Measurements from ENCODE around the gene GPD1.
"Not testable (repeated sequence)": the region's sequence is repeated elsewhere in the genome, so short reads cannot be mapped to it uniquely, and the experiment has no call there.

The GPD1 gene

GRCh38 chr12:50119387-50119786, 15.6 kb downstream of the GPD1 start:
- H3K4me1 ChIP-seq (ENCODE audit: control insufficient read depth, insufficient read depth, low read length), result no peaks in the 10 kb centered on the region
- H3K27me3 ChIP-seq (ENCODE audit: control insufficient read depth, insufficient read depth, low read length), result no peaks in the 10 kb centered on the region
- H3K4me3 ChIP-seq (ENCODE audit: low read depth, low read length), result no peak overlapping the region
- no peak overlapping the region for H3K9ac ChIP-seq (ENCODE audit: low read depth, low read length)
- H3K9me3 ChIP-seq (ENCODE audit: control insufficient read depth, insufficient read depth, low read length), result no peaks in the 10 kb centered on the region
- H3K36me3 ChIP-seq (ENCODE audit: control insufficient read depth, insufficient read depth, low read length), result peaks cover 6% of the 10 kb centered on the region

DNA sequence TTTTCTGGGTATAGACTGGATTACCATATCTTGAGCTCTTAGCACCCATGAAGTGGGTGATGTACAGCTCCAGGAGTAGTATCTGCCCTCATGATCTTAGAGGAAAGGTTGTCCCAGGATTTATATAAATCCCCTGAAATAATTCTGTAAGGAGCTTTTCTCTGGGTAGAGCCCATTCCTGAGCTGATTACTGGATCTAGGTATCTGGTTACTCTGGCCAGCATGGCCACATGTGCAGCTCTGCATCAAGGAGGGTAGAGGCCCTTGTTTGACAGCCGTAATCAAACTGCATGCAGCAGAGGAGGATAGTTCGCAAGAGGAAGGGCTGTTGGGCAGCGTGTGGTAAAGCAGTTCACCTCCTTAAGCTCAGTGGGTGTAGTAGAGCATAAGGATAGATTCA, 16.7 kb downstream of the GPD1 start:
- Histone ChIP-seq H3K4me3 (ENCODE audit: low read depth, low read length) (no peak overlapping the region), H3K9ac (ENCODE audit: low read depth, low read length) (no peak overlapping the region), H3K9me3 (ENCODE audit: control insufficient read depth, insufficient read depth, low read length) (no peaks in the 10 kb centered on the region), H3K36me3 (ENCODE audit: control insufficient read depth, insufficient read depth, low read length) (peaks cover 5% of the 10 kb centered on the region), H3K4me1 (ENCODE audit: control insufficient read depth, insufficient read depth, low read length) (no peaks in the 10 kb centered on the region), H3K27me3 (ENCODE audit: control insufficient read depth, insufficient read depth, low read length) (no peaks in the 10 kb centered on the region)

- Histone ChIP-seq H3K9ac (ENCODE audit: low read depth, low read length) (no peak overlapping the region), H3K27me3 (ENCODE audit: control insufficient read depth, insufficient read depth, low read length) (no peaks in the 10 kb centered on the region), H3K36me3 (ENCODE audit: control insufficient read depth, insufficient read depth, low read length) (peaks cover 2% of the 10 kb centered on the region), H3K4me1 (ENCODE audit: control insufficient read depth, insufficient read depth, low read length) (no peaks in the 10 kb centered on the region), H3K4me3 (ENCODE audit: low read depth, low read length) (no peak overlapping the region), H3K9me3 (ENCODE audit: control insufficient read depth, insufficient read depth, low read length) (no peaks in the 10 kb centered on the region)
Observed at GRCh38 chr12:50120953-50121352, 17.1 kb downstream of the GPD1 start.

GRCh38 chr12:50121641-50122040, 17.8 kb downstream of the GPD1 start:
- no peaks in the 10 kb centered on the region for H3K4me1 ChIP-seq (ENCODE audit: control insufficient read depth, insufficient read depth, low read length)
- no peaks in the 10 kb centered on the region for H3K9me3 ChIP-seq (ENCODE audit: control insufficient read depth, insufficient read depth, low read length)
- H3K36me3 ChIP-seq (ENCODE audit: control insufficient read depth, insufficient read depth, low read length), result peaks cover 2% of the 10 kb centered on the region
- H3K27me3 ChIP-seq (ENCODE audit: control insufficient read depth, insufficient read depth, low read length), result no peaks in the 10 kb centered on the region
- no peak overlapping the region for H3K4me3 ChIP-seq (ENCODE audit: low read depth, low read length)
- no peak overlapping the region for H3K9ac ChIP-seq (ENCODE audit: low read depth, low read length)

DNA sequence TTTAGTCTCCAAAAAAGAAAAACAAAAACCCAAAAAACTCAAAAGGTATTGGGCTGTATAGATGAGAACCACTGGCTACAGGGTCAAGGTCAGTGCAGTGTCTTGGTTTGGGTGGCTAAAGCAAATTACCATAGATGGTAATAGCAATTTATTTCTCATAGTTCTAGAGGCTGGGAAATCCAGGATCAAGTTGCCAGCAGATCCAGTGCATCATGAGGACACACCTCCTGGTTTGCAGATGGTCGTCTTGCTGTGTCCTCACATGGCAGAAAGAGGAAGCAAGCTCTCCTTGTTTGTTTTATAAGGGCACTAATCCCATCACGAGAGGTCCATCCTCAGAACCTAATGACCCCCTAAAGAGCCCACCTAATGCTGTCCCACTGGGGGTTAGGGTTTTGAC, 19.4 kb downstream of the GPD1 start:
- no peak overlapping the region for H3K4me3 ChIP-seq (ENCODE audit: low read depth, low read length)
- peaks cover 4% of the 10 kb centered on the region for H3K36me3 ChIP-seq (ENCODE audit: control insufficient read depth, insufficient read depth, low read length)
- no peak overlapping the region for H3K9ac ChIP-seq (ENCODE audit: low read depth, low read length)
- no peaks in the 10 kb centered on the region for H3K4me1 ChIP-seq (ENCODE audit: control insufficient read depth, insufficient read depth, low read length)
- H3K27me3 ChIP-seq (ENCODE audit: control insufficient read depth, insufficient read depth, low read length), result no peaks in the 10 kb centered on the region
- H3K9me3 ChIP-seq (ENCODE audit: control insufficient read depth, insufficient read depth, low read length), result no peaks in the 10 kb centered on the region

- Histone ChIP-seq H3K9ac (ENCODE audit: low read depth, low read length) (no peak overlapping the region), H3K4me3 (ENCODE audit: low read depth, low read length) (no peak overlapping the region), H3K27me3 (ENCODE audit: control insufficient read depth, insufficient read depth, low read length) (no peaks in the 10 kb centered on the region), H3K9me3 (ENCODE audit: control insufficient read depth, insufficient read depth, low read length) (no peaks in the 10 kb centered on the region), H3K4me1 (ENCODE audit: control insufficient read depth, insufficient read depth, low read length) (no peaks in the 10 kb centered on the region), H3K36me3 (ENCODE audit: control insufficient read depth, insufficient read depth, low read length) (peaks cover 5% of the 10 kb centered on the region)
Observed at GRCh38 chr12:50127546-50127945, 23.7 kb downstream of the GPD1 start.

- Histone ChIP-seq H3K9me3 (ENCODE audit: control insufficient read depth, insufficient read depth, low read length) (no peaks in the 10 kb centered on the region), H3K9ac (ENCODE audit: low read depth, low read length) (no peak overlapping the region), H3K36me3 (ENCODE audit: control insufficient read depth, insufficient read depth, low read length) (peaks cover 6% of the 10 kb centered on the region), H3K27me3 (ENCODE audit: control insufficient read depth, insufficient read depth, low read length) (no peaks in the 10 kb centered on the region), H3K4me1 (ENCODE audit: control insufficient read depth, insufficient read depth, low read length) (no peaks in the 10 kb centered on the region), H3K4me3 (ENCODE audit: low read depth, low read length) (no peak overlapping the region)
Observed at GRCh38 chr12:50129290-50129689, 25.5 kb downstream of the GPD1 start.

GRCh38 chr12:50132505-50133135, 28.8 kb downstream of the GPD1 start:
- H3K36me3 ChIP-seq (ENCODE audit: control insufficient read depth, insufficient read depth, low read length), result peaks cover 30% of the 10 kb centered on the region
- H3K4me3 ChIP-seq (ENCODE audit: low read depth, low read length), result no peak overlapping the region
- no peaks in the 10 kb centered on the region for H3K27me3 ChIP-seq (ENCODE audit: control insufficient read depth, insufficient read depth, low read length)
- H3K4me1 ChIP-seq (ENCODE audit: control insufficient read depth, insufficient read depth, low read length), result no peaks in the 10 kb centered on the region
- H3K9me3 ChIP-seq (ENCODE audit: control insufficient read depth, insufficient read depth, low read length), result no peaks in the 10 kb centered on the region
- H3K9ac ChIP-seq (ENCODE audit: low read depth, low read length), result no peak overlapping the region

DNA sequence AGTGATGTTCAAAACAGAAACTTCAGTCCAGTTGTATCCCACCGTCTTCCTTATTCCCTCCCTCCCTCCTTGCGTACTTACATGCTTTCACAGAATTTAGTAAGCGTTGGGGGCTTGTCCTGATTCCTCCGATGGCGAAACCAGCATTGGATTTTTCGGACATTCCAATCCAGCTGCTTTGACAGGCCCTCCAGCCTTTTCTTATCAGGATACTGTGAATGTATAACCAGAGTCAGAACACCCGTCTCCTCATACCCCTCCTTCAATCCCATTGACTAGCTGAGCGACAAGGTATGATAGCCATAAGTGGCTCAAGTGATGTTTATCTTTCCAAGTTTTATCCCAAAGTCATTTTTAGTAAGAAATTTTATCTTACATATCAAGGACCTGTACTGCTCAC, 39.2 kb downstream of the GPD1 start:
- no peaks in the 10 kb centered on the region for H3K27me3 ChIP-seq (ENCODE audit: control insufficient read depth, insufficient read depth, low read length)
- H3K36me3 ChIP-seq (ENCODE audit: control insufficient read depth, insufficient read depth, low read length), result peaks cover 7% of the 10 kb centered on the region
- no peaks in the 10 kb centered on the region for H3K9me3 ChIP-seq (ENCODE audit: control insufficient read depth, insufficient read depth, low read length)
- H3K4me3 ChIP-seq (ENCODE audit: low read depth, low read length), result no peak overlapping the region
- no peaks in the 10 kb centered on the region for H3K4me1 ChIP-seq (ENCODE audit: control insufficient read depth, insufficient read depth, low read length)
- H3K9ac ChIP-seq (ENCODE audit: low read depth, low read length), result no peak overlapping the region

GRCh38 chr12:50145439-50145838, 41.6 kb downstream of the GPD1 start:
- Histone ChIP-seq H3K36me3 (ENCODE audit: control insufficient read depth, insufficient read depth, low read length) (peaks cover 7% of the 10 kb centered on the region), H3K4me3 (ENCODE audit: low read depth, low read length) (no peak overlapping the region), H3K9ac (ENCODE audit: low read depth, low read length) (no peak overlapping the region), H3K4me1 (ENCODE audit: control insufficient read depth, insufficient read depth, low read length) (no peaks in the 10 kb centered on the region), H3K27me3 (ENCODE audit: control insufficient read depth, insufficient read depth, low read length) (no peaks in the 10 kb centered on the region), H3K9me3 (ENCODE audit: control insufficient read depth, insufficient read depth, low read length) (no peaks in the 10 kb centered on the region)

DNA sequence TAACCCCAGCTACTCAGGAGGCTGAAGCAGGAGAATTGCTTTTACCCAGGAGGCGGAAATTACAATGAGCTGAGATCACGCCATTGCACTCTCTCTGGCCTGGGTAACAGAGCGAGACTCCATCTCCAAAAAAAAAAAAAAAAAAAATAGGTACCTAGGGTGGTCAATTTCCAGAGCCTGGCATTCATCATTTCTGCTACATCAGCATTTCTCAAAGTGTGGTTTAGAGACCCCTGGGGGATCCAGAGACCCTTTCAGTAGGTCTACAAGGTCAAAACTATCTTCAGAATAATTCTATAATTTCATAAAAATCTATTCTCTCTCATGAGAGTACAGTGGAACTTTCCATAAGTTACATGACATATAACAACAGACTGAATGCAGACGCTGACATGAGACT, 43.5 kb downstream of the GPD1 start:
- Histone ChIP-seq H3K27me3 (ENCODE audit: control insufficient read depth, insufficient read depth, low read length) (no peaks in the 10 kb centered on the region), H3K4me3 (ENCODE audit: low read depth, low read length) (no peak overlapping the region), H3K9ac (ENCODE audit: low read depth, low read length) (no peak overlapping the region), H3K4me1 (ENCODE audit: control insufficient read depth, insufficient read depth, low read length) (no peaks in the 10 kb centered on the region), H3K9me3 (ENCODE audit: control insufficient read depth, insufficient read depth, low read length) (no peaks in the 10 kb centered on the region), H3K36me3 (ENCODE audit: control insufficient read depth, insufficient read depth, low read length) (peaks cover 5% of the 10 kb centered on the region)

- not testable (repeated sequence) for H3K27me3 ChIP-seq (ENCODE audit: control insufficient read depth, insufficient read depth, low read length); H3K4me1 ChIP-seq (ENCODE audit: control insufficient read depth, insufficient read depth, low read length); H3K36me3 ChIP-seq (ENCODE audit: control insufficient read depth, insufficient read depth, low read length); H3K9ac ChIP-seq (ENCODE audit: low read depth, low read length); H3K9me3 ChIP-seq (ENCODE audit: control insufficient read depth, insufficient read depth, low read length); H3K4me3 ChIP-seq (ENCODE audit: low read depth, low read length)
Observed at GRCh38 chr12:50148011-50148410, 44.2 kb downstream of the GPD1 start.

All from iPS-15b (cell line).